IPS-15b (cell line): ENCODE data around the gene ASGR2.
"Not testable (repeated sequence)": the region's sequence is repeated elsewhere in the genome, so short reads cannot be mapped to it uniquely, and the experiment has no call there.

Experiments used
- H3K27me3 ChIP-seq: one replicate; pipeline ENCODE4 v1.6.1; 2013; ENCODE audit warnings: low read length; ENCODE audit not compliant: control insufficient read depth, insufficient read depth
- H3K36me3 ChIP-seq: one replicate; pipeline ENCODE4 v1.6.1; 2013; ENCODE audit warnings: low read length; ENCODE audit not compliant: control insufficient read depth, insufficient read depth
- H3K4me1 ChIP-seq: one replicate; pipeline ENCODE4 v1.6.1; 2013; ENCODE audit warnings: mild to moderate bottlenecking, low read length; ENCODE audit not compliant: control insufficient read depth, insufficient read depth
- H3K4me3 ChIP-seq: one replicate; pipeline ENCODE4 v1.5.1; 2013; ENCODE audit warnings: low read depth, low read length
- H3K9ac ChIP-seq: one replicate; pipeline ENCODE4 v1.6.1; 2013; ENCODE audit warnings: low read depth, mild to moderate bottlenecking, low read length
- H3K9me3 ChIP-seq: one replicate; pipeline ENCODE4 v1.6.1; 2013; ENCODE audit warnings: mild to moderate bottlenecking, low read length; ENCODE audit not compliant: control insufficient read depth, insufficient read depth

The ASGR2 gene

DNA sequence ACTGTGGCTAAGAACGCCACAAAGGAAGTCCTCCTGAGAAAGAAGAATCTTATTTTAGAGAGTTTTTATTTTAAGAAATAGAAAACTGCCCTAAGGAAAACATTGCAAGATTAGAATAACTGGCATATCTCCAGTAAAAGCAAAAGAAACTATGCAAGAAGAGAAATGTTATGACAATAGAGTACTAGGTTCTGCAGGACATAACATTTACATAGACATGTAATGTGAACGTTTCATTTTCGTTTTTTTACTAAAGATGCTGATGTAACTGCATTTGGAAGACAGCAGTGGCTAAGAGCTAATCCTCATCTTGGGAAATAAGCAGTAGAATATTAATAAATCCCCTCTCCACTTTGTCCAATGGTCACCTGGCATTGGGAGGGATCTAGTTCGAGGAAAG, 7.8 kb upstream of the ASGR2 start:
- no peaks in the 10 kb centered on the region for H3K36me3 ChIP-seq
- H3K4me3 ChIP-seq, result no peak overlapping the region
- no peaks in the 10 kb centered on the region for H3K4me1 ChIP-seq

DNA sequence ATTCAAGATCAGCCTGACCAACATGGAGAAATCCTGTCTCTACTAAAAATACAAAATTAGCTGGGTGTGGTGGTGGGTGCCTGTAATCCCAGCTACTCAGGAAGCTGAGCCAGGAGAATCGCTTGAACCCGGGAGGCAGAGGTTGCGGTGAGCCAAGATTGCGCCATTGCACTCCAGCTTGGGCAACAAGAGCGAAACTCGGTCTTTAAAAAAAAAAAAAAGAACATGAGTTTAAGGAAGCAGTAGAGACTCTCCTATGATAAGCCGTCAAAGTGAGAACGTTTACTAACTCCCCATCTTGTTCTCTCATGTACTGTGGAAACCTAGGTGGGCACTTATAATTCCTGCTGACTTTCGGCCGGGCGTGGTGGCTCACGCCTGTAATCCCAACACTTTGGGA, 6.0 kb upstream of the ASGR2 start:
- not testable (repeated sequence) for H3K4me3 ChIP-seq, H3K4me1 ChIP-seq, H3K36me3 ChIP-seq, H3K9me3 ChIP-seq, H3K27me3 ChIP-seq, H3K9ac ChIP-seq

More for the DNA sequence above, 7.8 kb upstream of the ASGR2 start:
- no peaks in the 10 kb centered on the region for H3K9me3 ChIP-seq
- H3K9ac ChIP-seq, result no peak overlapping the region
- H3K27me3 ChIP-seq, result no peaks in the 10 kb centered on the region

DNA sequence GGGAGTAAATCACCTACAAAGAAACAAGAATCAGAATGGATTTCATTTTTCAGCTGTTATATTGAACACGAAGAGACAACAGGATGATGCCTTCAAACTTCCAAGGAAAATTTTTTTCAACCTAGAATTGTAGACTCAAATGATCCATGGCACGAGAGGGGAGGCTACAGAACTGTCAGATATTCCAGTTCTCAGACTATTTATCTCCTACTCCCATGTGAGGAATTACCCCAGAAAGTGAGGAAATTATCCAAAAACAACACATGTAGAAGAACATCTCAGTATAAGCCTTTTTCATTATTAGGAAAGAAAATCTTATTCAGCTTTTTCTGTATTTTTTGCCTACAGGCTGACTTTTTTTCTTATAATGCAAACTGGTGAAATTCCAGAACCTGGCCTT, 5.5 kb upstream of the ASGR2 start:
- Histone ChIP-seq H3K36me3 (no peaks in the 10 kb centered on the region), H3K9me3 (no peaks in the 10 kb centered on the region), H3K4me3 (no peak overlapping the region), H3K27me3 (no peaks in the 10 kb centered on the region), H3K9ac (no peak overlapping the region), H3K4me1 (no peaks in the 10 kb centered on the region)

DNA sequence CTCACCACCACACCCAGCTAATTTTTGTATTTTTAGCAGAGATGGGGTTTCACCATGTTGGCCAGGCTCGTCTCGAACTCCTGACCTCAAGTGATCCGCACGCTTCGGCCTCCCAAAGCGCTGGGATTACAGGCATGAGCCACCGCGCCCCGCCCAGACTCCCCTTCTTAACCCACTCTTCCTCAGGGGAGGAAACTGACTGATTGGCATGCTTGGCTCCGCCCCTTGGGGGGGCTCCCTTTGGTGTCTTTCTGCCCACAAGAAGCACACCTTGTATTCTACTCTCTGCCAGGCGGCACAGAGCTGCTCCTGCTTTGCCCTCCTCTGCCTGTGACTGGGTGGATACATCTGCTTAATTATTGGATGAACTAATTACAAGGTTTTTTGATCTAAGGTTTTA, 4.7 kb upstream of the ASGR2 start:
- no peaks in the 10 kb centered on the region for H3K4me1 ChIP-seq
- H3K36me3 ChIP-seq, result no peaks in the 10 kb centered on the region
- no peaks in the 10 kb centered on the region for H3K27me3 ChIP-seq
- H3K4me3 ChIP-seq, result no peak overlapping the region
- H3K9ac ChIP-seq, result no peak overlapping the region
- no peaks in the 10 kb centered on the region for H3K9me3 ChIP-seq

DNA sequence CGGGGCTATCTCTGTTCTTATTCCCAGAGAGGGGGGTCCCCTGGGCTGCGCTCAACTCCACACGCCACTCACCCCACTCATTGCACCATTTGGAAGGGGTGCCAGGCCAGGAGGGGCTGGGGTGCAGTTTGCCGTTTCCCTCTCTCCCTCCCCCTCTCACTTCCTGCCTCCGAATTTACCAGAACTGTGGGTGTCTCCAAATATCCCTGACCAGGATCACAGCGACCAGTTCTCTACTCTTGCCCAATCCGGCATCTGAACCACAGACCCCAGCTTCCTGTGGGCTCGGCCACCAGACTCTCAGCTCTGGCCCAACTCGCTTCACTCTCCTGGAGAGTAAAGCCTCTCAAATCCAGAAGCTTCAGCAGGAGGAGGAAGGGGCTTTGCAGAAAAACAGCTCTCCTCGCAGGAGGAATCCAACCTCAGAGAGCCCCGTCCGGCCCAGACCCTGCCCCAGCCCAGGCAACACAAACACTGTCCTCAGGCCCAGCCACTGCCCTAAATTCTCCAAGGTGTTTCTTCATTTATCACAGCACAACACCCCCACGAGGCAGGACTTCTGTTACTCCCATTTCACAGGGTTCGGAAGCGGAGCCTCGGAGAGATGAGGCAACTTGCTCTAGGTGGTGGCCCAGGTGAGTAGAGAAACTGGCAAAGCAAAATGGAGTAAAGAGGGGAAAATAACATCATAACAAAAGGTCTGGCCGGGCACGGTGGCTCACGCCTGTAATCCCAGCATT, 423 bp upstream of the ASGR2 start:
- Histone ChIP-seq H3K4me1 (no peaks in the 10 kb centered on the region), H3K9ac (no peak overlapping the region), H3K36me3 (no peaks in the 10 kb centered on the region), H3K4me3 (no peak overlapping the region), H3K9me3 (no peaks in the 10 kb centered on the region), H3K27me3 (no peaks in the 10 kb centered on the region)

DNA sequence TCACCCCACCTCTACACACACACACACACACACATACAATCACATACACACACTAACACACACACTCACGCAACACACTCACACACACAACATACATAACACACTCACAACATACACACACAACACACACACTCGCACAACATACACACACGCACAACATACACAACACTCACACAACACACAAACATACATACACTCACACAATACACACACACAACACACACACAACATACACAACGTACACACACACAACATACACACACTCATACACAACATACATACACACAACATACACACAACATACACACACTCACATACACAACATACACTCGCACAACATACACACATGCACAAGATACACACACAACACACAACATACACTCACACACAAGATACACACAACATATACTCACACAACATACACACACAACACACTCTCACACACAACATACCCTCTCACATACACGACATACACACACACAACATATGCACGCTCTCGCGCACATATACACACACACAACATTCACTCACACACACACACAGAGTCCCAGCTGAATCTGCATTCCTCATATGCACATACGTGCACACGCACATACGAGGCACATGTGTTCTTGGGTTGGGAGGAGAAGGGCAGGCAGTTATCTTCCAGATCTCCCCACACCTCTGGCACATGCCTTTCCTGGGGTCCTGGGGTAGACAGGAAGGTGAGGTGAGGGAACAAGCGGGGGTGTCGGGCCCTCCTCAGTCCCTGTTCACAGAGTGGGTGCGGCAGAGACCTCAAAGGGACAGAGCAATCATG, 1.1 kb downstream of the ASGR2 start:
- H3K4me3 ChIP-seq, result no peak overlapping the region
- no peaks in the 10 kb centered on the region for H3K9me3 ChIP-seq
- no peaks in the 10 kb centered on the region for H3K36me3 ChIP-seq
- H3K4me1 ChIP-seq, result no peaks in the 10 kb centered on the region
- no peak overlapping the region for H3K9ac ChIP-seq
- H3K27me3 ChIP-seq, result no peaks in the 10 kb centered on the region

DNA sequence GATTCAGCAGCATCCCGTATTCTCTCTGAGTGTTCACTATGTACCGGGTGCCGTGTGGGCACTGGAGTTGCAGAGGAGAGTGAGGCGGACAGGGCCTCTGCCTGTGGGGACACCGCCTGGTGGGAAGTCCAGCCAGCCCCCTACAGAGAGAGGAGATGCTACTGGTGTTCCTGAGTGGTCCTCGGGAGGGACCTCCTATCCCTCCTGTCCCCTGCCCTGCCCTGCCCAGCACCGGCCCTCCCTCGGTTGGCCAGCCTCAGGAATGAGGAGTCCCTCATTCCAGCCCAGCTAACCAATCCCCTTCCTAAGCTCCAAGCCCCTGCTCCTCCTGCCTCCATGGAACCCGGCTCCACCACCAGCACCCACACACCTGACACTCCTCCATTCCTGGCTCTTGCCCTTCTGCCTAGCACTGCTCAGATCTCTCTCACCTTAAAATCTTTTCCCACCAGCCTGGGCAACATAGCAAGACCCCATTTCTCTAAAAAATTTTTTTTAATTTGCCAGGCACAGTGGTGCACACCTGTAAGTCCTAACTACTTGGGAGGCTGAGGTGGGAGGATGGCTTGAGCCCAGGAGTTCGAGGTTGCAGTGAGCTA, 2.0 kb downstream of the ASGR2 start:
- Histone ChIP-seq H3K36me3 (no peaks in the 10 kb centered on the region), H3K9me3 (no peaks in the 10 kb centered on the region), H3K4me3 (no peak overlapping the region)

DNA sequence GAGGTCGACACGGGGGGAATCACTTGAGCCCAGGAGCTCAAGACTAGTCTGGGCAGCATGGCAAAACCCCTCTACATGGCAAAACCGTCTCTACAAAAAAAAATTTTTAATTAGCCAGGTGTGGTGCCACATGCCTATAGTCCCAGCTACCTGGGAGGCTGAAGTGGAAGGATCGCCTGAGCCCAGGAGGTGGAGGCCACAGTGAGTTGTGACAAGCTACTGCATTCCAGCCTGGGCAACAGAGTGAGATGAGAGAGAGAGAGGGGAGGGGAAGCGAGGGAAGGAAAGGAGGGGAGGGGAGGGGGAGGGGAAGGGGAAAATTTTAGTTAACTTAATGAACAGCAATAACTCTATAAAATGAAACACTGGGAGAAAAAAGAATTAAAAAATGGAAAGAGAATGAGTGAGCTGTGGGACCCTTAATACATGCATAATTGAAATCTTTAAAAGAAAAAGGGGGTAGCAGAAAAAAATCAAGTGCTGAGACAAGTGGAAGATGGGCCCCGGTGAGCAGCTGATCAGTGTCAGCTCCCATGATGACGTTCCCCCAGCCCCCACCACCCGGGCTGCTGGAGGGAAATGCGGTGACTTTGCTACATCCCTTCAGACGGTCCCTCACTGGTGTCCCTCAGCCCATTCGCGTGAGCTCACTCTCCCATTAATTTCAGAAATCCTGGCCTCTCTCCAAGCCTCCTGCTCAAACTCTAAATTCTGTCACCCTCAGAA, 2.7 kb downstream of the ASGR2 start:
- Histone ChIP-seq H3K36me3 (no peaks in the 10 kb centered on the region), H3K27me3 (no peaks in the 10 kb centered on the region), H3K4me1 (no peaks in the 10 kb centered on the region), H3K4me3 (no peak overlapping the region), H3K9ac (no peak overlapping the region), H3K9me3 (no peaks in the 10 kb centered on the region)

More for the DNA sequence above, 2.0 kb downstream of the ASGR2 start:
- no peak overlapping the region for H3K9ac ChIP-seq
- no peaks in the 10 kb centered on the region for H3K27me3 ChIP-seq
- no peaks in the 10 kb centered on the region for H3K4me1 ChIP-seq

DNA sequence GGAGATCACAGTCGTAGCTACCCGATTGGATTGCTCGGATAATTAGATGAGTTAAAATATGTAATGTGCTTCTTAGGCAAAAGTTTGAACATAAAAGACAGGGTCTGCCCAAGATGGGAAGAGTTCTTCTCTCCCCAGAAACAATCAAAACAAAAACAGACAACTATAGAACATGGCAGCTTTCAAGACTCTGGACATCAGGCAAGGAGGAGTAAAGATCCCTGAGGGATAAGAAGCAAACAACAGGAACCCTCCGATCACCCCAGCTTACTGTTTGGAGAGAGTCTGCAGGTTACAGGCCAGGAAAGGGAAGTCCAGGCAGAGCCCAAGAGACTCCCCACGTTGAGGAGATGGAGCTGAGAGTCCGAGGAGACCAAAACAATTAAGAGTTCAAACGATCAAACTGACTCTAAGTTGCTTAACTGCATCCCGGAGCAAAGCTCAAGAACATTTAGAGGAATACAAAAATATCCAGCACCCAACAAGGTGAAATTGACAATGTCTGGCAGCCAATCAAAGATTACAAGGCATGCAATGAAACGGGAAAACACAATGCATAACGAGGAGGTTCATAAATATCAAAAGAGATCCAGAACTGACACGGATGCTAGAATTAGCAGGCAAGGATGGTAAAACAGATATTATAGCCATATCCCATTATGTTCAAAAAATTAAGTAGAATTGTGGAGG, 3.9 kb downstream of the ASGR2 start:
- no peak overlapping the region for H3K4me3 ChIP-seq
- no peak overlapping the region for H3K9ac ChIP-seq
- no peaks in the 10 kb centered on the region for H3K9me3 ChIP-seq
- H3K36me3 ChIP-seq, result no peaks in the 10 kb centered on the region
- no peaks in the 10 kb centered on the region for H3K27me3 ChIP-seq
- no peaks in the 10 kb centered on the region for H3K4me1 ChIP-seq

DNA sequence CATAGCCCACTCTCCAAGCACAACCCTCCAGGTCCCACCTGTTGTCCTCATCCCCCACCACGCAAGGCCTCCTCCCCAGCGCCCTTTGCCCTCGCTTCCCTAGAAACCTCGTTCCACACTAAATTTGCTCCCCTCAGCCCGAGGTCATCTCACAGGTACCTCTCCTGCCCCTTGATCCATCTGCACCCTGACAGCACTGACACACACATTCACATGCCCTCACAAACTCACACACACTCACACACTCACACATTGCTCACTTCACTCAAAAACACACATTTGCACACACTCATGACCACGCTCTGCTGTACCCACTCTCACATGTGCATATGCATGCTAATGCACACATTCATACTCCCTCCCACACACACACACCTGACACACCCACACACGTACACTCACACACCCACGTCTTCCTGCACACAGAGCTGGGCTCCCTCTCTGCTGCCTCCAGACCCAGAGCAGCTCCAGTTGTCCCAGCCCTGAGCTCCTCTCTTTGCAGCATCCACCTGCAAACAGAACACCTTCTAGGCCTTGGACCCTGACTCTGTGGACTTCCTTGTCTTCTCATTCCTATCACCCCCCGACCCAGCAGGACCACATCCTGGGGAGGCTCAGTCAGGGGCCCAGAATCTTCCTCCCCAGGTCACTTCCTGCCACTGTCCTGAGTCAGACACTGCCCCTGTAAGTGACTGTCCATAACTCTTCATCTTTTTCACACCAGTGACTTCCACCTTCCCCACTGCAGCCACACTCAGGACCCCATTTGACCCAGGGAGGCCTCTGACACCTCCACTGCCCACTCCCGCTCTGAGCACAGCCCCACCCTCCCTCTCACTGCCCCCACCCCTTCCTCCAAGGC, 4.9 kb downstream of the ASGR2 start:
- Histone ChIP-seq H3K36me3 (no peaks in the 10 kb centered on the region), H3K4me1 (no peaks in the 10 kb centered on the region), H3K4me3 (no peak overlapping the region), H3K9ac (no peak overlapping the region), H3K27me3 (no peaks in the 10 kb centered on the region), H3K9me3 (no peaks in the 10 kb centered on the region)
